Hepatocyte (in vitro differentiated cells): ENCODE results near the gene IRAK1.

Source experiments
- EZH2 ChIP-seq: fragments of 200-600 bp; sonication (generic); IDR thresholded peaks from 2 replicates; pipeline ENCODE4 v1.6.1; 2016; ENCODE audit warnings: antibody characterized with exemption, mild to moderate bottlenecking, borderline replicate concordance
- EZH2phosphoT487 ChIP-seq: fragments of 200-600 bp; sonication (generic); IDR thresholded peaks from one replicate; pipeline ENCODE4 v1.6.1; 2018; ENCODE audit warnings: antibody characterized with exemption, mild to moderate bottlenecking, low read depth, moderate library complexity; ENCODE audit not compliant: unreplicated experiment, severe bottlenecking
- TF ChIP-seq, protein P1 (sequence below): fragments of 200-600 bp; sonication (generic); IDR thresholded peaks from 2 replicates; pipeline ENCODE4 v1.5.1; 2016; ENCODE audit warnings: antibody characterized with exemption, mild to moderate bottlenecking; ENCODE audit not compliant: poor library complexity

DNA sequence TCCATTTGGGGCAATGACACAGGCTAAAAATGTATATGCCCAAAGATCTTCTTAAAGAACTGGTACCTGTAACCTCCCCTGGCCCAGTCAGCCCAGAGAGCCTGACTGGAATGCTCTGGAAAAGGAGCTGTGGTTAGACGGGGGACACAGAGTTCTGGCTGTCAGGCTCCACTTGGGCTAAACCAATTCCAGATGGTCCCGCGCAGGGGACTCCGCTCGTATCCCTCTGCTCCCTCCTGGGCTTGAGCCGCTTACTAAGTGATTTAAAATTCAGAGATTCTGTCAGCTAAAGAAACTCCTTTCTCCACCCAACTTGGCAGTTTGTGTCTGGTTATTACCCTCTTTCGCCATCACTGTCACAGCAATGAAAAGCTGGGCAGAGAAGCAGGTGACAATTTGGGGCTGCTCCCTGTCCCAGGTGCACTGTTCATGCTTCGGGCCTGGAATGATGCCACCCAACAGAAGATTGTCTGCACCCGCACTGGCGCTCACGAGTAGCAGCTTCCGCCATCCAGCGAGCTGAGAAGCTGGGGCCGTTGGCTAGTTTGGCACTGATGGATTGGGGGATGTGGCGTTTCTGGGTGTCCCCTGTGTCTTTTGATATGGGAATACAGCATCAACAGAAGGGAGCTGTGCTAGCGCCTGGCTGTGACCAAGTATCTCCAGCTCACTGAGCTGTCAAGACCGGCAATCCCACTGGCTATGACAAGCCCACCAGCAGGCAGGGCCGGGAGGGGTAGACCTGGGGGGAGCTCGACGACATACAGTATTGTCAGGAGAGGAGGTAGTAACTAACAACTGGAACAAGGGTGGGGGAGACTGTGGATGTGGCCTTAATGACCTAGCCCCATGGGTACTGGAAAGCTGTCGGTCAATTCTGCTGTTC is 6.7 kb upstream of the IRAK1 start:
- TF ChIP-seq EZH2 (no peak), EZH2phosphoT487 (no peak)
- TF ChIP-seq, protein P1, sequence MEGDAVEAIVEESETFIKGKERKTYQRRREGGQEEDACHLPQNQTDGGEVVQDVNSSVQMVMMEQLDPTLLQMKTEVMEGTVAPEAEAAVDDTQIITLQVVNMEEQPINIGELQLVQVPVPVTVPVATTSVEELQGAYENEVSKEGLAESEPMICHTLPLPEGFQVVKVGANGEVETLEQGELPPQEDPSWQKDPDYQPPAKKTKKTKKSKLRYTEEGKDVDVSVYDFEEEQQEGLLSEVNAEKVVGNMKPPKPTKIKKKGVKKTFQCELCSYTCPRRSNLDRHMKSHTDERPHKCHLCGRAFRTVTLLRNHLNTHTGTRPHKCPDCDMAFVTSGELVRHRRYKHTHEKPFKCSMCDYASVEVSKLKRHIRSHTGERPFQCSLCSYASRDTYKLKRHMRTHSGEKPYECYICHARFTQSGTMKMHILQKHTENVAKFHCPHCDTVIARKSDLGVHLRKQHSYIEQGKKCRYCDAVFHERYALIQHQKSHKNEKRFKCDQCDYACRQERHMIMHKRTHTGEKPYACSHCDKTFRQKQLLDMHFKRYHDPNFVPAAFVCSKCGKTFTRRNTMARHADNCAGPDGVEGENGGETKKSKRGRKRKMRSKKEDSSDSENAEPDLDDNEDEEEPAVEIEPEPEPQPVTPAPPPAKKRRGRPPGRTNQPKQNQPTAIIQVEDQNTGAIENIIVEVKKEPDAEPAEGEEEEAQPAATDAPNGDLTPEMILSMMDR: no peak
